H9 (cell line): Measurements from ENCODE around the gene ABHD8. TPM values are rescaled to one million over a fixed set of nuclear protein-coding genes. Genes with fewer than 3 reads are reported as not detected.
A peak's percentile ranks its signal among the peaks of the same experiment; 100 is the strongest.

ENCODE experiments used
- DNase-seq: peaks from one replicate; pipeline ENCODE4 v3.0.0-alpha.2; 2017
- H2AFZ ChIP-seq: one replicate; pipeline ENCODE4 v1.6.1; 2013; ENCODE audit warnings: mild to moderate bottlenecking, low read length, control low read depth, moderate library complexity
- H2AK5ac ChIP-seq: 2 replicates; pipeline ENCODE4 v1.6.1; 2013; ENCODE audit warnings: low read length, control low read depth, mixed read lengths; ENCODE audit not compliant: insufficient read length
- H2BK120ac ChIP-seq: one replicate; pipeline ENCODE4 v1.6.1; 2013; ENCODE audit warnings: low read depth, mild to moderate bottlenecking, low read length, control low read depth, inconsistent platforms; ENCODE audit not compliant: poor library complexity, severe bottlenecking
- H2BK12ac ChIP-seq: 2 replicates; pipeline ENCODE4 v1.6.1; 2013; ENCODE audit warnings: low read length, control low read depth, mixed read lengths, low read depth; ENCODE audit not compliant: insufficient read length
- H2BK15ac ChIP-seq: 2 replicates; pipeline ENCODE4 v1.6.1; 2013; ENCODE audit warnings: low read depth, low read length, control low read depth
- H2BK20ac ChIP-seq: one replicate; pipeline ENCODE4 v1.6.1; 2013; ENCODE audit warnings: low read depth, mild to moderate bottlenecking, low read length, control low read depth, inconsistent platforms; ENCODE audit not compliant: poor library complexity, severe bottlenecking
- H2BK5ac ChIP-seq: 2 replicates; pipeline ENCODE4 v1.6.1; 2013; ENCODE audit warnings: low read length, control low read depth, mixed read lengths; ENCODE audit not compliant: insufficient read length
- H3K14ac ChIP-seq: 2 replicates; pipeline ENCODE4 v1.6.1; 2013; ENCODE audit warnings: low read length, control low read depth; ENCODE audit not compliant: insufficient read depth
- H3K18ac ChIP-seq: 2 replicates; pipeline ENCODE4 v1.6.1; 2013; ENCODE audit warnings: low read depth, mild to moderate bottlenecking, mixed read lengths, low read length, control low read depth; ENCODE audit not compliant: insufficient read length
- H3K23ac ChIP-seq: 2 replicates; pipeline ENCODE4 v1.6.1; 2013; ENCODE audit warnings: low read length, control low read depth, mixed read lengths, low read depth; ENCODE audit not compliant: insufficient read length
- H3K23me2 ChIP-seq: 2 replicates; pipeline ENCODE4 v1.6.1; 2013; ENCODE audit warnings: low read depth, mild to moderate bottlenecking, mixed read lengths, low read length, control low read depth; ENCODE audit not compliant: insufficient read length, poor library complexity, severe bottlenecking
- H3K27ac ChIP-seq: 2 replicates; pipeline ENCODE4 v1.5.1; 2013; ENCODE audit warnings: low read length, control low read depth, mixed read lengths, low read depth; ENCODE audit not compliant: insufficient read length
- H3K27me3 ChIP-seq: 2 replicates; pipeline ENCODE4 v1.6.1; 2013; ENCODE audit warnings: low read length, control low read depth, inconsistent platforms; ENCODE audit not compliant: insufficient read depth
- H3K4ac ChIP-seq: 2 replicates; pipeline ENCODE4 v1.6.1; 2013; ENCODE audit warnings: low read depth, mild to moderate bottlenecking, control low read depth, inconsistent platforms, low read length, moderate library complexity
- H3K4me1 ChIP-seq: 2 replicates; pipeline ENCODE4 v1.6.1; 2013; ENCODE audit warnings: low read length, control low read depth, inconsistent platforms; ENCODE audit not compliant: insufficient read depth
- H3K4me2 ChIP-seq: 2 replicates; pipeline ENCODE4 v1.6.1; 2013; ENCODE audit warnings: low read length, control low read depth, mixed read lengths; ENCODE audit not compliant: insufficient read length, insufficient read depth
- H3K56ac ChIP-seq: 2 replicates; pipeline ENCODE4 v1.6.1; 2013; ENCODE audit warnings: low read depth, mild to moderate bottlenecking, mixed read lengths, low read length, control low read depth; ENCODE audit not compliant: insufficient read length
- H3K79me1 ChIP-seq: 2 replicates; pipeline ENCODE4 v1.6.1; 2013; ENCODE audit warnings: low read depth, mild to moderate bottlenecking, moderate library complexity, low read length, control low read depth, inconsistent platforms; ENCODE audit not compliant: insufficient read depth, poor library complexity, severe bottlenecking
- H3K79me2 ChIP-seq: 2 replicates; pipeline ENCODE4 v1.6.1; 2013; ENCODE audit warnings: low read length, control low read depth, inconsistent platforms; ENCODE audit not compliant: insufficient read depth
- H3K9ac ChIP-seq: 2 replicates; pipeline ENCODE4 v1.6.1; 2013; ENCODE audit warnings: low read length, control low read depth, mixed read lengths; ENCODE audit not compliant: insufficient read length; ENCODE audit errors: extremely low read depth
- H3K9me3 ChIP-seq: one replicate; pipeline ENCODE4 v1.6.1; 2013; ENCODE audit warnings: low read depth, low read length, inconsistent platforms; ENCODE audit not compliant: control insufficient read depth
- H3T11ph ChIP-seq: one replicate; pipeline ENCODE4 v1.6.1; 2013; ENCODE audit warnings: mild to moderate bottlenecking, low read length, control low read depth, inconsistent platforms
- H4K20me1 ChIP-seq: one replicate; pipeline ENCODE4 v1.6.1; 2013; ENCODE audit not compliant: control insufficient read depth, insufficient read length, insufficient read depth
- H4K5ac ChIP-seq: 2 replicates; pipeline ENCODE4 v1.6.1; 2013; ENCODE audit warnings: low read depth, mild to moderate bottlenecking, mixed read lengths, low read length, control low read depth; ENCODE audit not compliant: insufficient read length
- H4K8ac ChIP-seq: replicated peaks from 2 replicates; pipeline ENCODE4 v1.6.1; 2013; ENCODE audit warnings: low read length, control low read depth, mixed read lengths, low read depth; ENCODE audit not compliant: insufficient read length
- H4K91ac ChIP-seq: 2 replicates; pipeline ENCODE4 v1.6.1; 2013; ENCODE audit warnings: low read depth, mild to moderate bottlenecking, moderate library complexity, mixed read lengths, low read length, control low read depth; ENCODE audit not compliant: insufficient read length
- H3K27ac Mint-ChIP-seq, 3 experiments: 2 replicates in 2 of 3; 3 replicates in 1 of 3; pipeline ENCODE4 v1.8.0; 2020 to 2021; ENCODE audit warnings: mixed read lengths in 3 of 3, mild to moderate bottlenecking in 1 of 3, moderate library complexity in 1 of 3
- H3K27me3 Mint-ChIP-seq: 2 replicates; pipeline ENCODE4 v1.8.0; 2021; ENCODE audit warnings: low read depth, mild to moderate bottlenecking, moderate library complexity, mixed read lengths
- H3K36me3 Mint-ChIP-seq, 3 experiments: 2 replicates in 2 of 3; 3 replicates in 1 of 3; pipeline ENCODE4 v1.8.0; 2020 to 2021; ENCODE audit warnings: low read depth in 3 of 3, mixed read lengths in 3 of 3; ENCODE audit not compliant: insufficient read depth in 1 of 3
- H3K4me1 Mint-ChIP-seq, 2 experiments: 2 replicates each; pipeline ENCODE4 v1.8.0; 2020; ENCODE audit warnings: mixed read lengths in 2 of 2
- H3K4me3 Mint-ChIP-seq, 2 experiments: 2 replicates in 1 of 2; 3 replicates in 1 of 2; pipeline ENCODE4 v1.8.0; 2020 to 2021; ENCODE audit warnings: mild to moderate bottlenecking in 2 of 2, mixed read lengths in 2 of 2, moderate library complexity in 1 of 2
- H3K9me3 Mint-ChIP-seq, 2 experiments: 2 replicates in 1 of 2; 3 replicates in 1 of 2; pipeline ENCODE4 v1.8.0; 2020; ENCODE audit warnings: mild to moderate bottlenecking in 2 of 2, mixed read lengths in 2 of 2, moderate library complexity in 1 of 2
- WGBS: extraction: QIAGEN DNeasy Blood & Tissue Kit; methylation state at CpG from one replicate; pipeline ENCODE4 v1.1.7; 2013; ENCODE audit warnings: missing lambda C conversion rate, low lambda C conversion rate, mixed read lengths; ENCODE audit not compliant: insufficient read length; ENCODE audit errors: extremely low coverage; 5-methylcytosine and 5-hydroxymethylcytosine counted together
- total RNA-seq: library from RNA; stranded (reverse); gene quantifications from 2 replicates; pipeline ENCODE4 v1.2.1, GENCODE V29; 2021
- TF ChIP-seq, protein P1 (sequence below): fragments of 200-600 bp; sonication (generic); conservative IDR thresholded peaks from 3 replicates; pipeline ENCODE4 v1.8.0; 2021; ENCODE audit warnings: antibody characterized with exemption, mild to moderate bottlenecking

Gene ABHD8
- total RNA-seq, 1 experiment from 2014 or later, result 11.7 TPM

DNA sequence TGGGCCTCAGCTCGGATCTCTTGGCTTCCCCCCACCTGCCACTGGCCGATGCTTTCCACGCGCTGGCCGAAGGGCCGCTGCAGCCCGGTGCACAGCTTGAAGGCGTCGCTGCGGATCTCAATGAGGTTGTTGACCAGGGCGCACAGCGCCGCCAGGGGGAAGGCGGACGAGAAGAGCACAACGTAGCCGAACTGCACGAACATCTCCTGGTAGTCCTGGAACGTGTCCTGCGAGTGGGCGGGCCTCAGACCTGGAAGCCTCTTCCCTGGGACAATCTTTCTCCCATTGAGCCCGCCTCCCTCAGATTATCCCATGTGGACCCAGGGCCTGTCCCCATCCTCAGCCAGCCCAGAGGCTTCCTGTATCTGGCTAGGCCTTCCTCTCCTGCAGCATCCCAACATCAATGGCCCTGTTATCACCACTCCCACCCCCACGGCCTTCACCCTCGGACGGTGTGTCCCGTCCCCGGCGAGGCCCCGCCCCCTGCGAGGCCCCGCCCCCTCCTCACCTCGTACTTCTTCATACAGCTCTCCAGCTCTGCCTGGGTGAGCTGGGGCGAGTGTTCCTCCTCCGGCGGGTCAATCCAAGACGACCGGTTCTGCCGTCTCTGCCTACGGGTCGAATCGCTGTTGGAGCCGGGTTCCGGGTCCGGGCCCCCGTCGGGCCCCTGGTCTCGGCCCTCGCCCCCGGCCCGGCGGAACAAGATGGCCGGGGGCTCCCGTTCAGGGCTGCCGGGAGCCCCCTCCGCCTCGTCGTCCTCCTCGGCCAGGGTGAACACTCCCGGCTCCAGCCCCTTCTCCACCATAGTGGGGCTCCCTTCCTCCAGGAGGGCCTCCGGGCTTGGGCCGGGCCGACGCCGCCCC, 24.7 kb upstream of the ABHD8 start:
- Histone ChIP-seq H3K56ac (no peak overlapping the region), H2BK20ac (no peak overlapping the region), H4K8ac (no peak overlapping the region), H2AFZ (no peak overlapping the region), H4K91ac (no peak overlapping the region), H3K9me3 (no peaks in the 10 kb centered on the region), H2BK5ac (no peak overlapping the region), H3K27me3 (no peaks in the 10 kb centered on the region), H3K79me2 (no peaks in the 10 kb centered on the region), H2BK120ac (no peak overlapping the region), H3K18ac (peak overlapping the region; percentile 51), H3K4ac (no peak overlapping the region), H3K27ac (no peak overlapping the region), H2AK5ac (no peak overlapping the region), H3K4me1 (no peaks in the 10 kb centered on the region), H3K23me2 (peaks cover 5% of the 10 kb centered on the region), H2BK15ac (no peak overlapping the region), H3K9ac (no peak overlapping the region), H3K4me2 (peak overlapping the region; percentile 37), H3K14ac (0 out of 2 replicates have a peak overlapping the region, but pooled peaks have one; percentile 26), H3T11ph (no peak overlapping the region), H4K5ac (no peak overlapping the region), H4K20me1 (no peaks in the 10 kb centered on the region), H2BK12ac (no peak overlapping the region), H3K79me1 (no peaks in the 10 kb centered on the region), H3K23ac (no peak overlapping the region)
- H3K4me1 Mint-ChIP-seq, result peaks cover 4 to 30% of the 10 kb centered on the region in 2 experiments
- peak overlapping the region; percentile 94 to 97 (median 96); a peak in 6 of 7 replicates for H3K27ac Mint-ChIP-seq
- peak; percentile 96 for DNase-seq
- TF ChIP-seq, protein P1, sequence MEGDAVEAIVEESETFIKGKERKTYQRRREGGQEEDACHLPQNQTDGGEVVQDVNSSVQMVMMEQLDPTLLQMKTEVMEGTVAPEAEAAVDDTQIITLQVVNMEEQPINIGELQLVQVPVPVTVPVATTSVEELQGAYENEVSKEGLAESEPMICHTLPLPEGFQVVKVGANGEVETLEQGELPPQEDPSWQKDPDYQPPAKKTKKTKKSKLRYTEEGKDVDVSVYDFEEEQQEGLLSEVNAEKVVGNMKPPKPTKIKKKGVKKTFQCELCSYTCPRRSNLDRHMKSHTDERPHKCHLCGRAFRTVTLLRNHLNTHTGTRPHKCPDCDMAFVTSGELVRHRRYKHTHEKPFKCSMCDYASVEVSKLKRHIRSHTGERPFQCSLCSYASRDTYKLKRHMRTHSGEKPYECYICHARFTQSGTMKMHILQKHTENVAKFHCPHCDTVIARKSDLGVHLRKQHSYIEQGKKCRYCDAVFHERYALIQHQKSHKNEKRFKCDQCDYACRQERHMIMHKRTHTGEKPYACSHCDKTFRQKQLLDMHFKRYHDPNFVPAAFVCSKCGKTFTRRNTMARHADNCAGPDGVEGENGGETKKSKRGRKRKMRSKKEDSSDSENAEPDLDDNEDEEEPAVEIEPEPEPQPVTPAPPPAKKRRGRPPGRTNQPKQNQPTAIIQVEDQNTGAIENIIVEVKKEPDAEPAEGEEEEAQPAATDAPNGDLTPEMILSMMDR, result peak; percentile 74
- peaks cover 6% of the 10 kb centered on the region for H3K27me3 Mint-ChIP-seq
- H3K4me3 Mint-ChIP-seq, result peak overlapping the region; percentile 81 to 93
- H3K9me3 Mint-ChIP-seq, result no peaks in the 10 kb centered on the region; a peak in 1 of 5 replicates
- peaks cover 13 to 46% (median 34%) of the 10 kb centered on the region in 3 experiments for H3K36me3 Mint-ChIP-seq
- no CpG with 5 or more reads among the region's 64 CpGs for WGBS
